ENCODE data around the gene CACNA2D3.
"Not testable (repeated sequence)": the region's sequence is repeated elsewhere in the genome, so short reads cannot be mapped to it uniquely, and the experiment has no call there.

The CACNA2D3 gene

GRCh38 chr3:55064164-55064563 is 941.8 kb downstream of the CACNA2D3 start:
- no peak for DNase-seq

DNA sequence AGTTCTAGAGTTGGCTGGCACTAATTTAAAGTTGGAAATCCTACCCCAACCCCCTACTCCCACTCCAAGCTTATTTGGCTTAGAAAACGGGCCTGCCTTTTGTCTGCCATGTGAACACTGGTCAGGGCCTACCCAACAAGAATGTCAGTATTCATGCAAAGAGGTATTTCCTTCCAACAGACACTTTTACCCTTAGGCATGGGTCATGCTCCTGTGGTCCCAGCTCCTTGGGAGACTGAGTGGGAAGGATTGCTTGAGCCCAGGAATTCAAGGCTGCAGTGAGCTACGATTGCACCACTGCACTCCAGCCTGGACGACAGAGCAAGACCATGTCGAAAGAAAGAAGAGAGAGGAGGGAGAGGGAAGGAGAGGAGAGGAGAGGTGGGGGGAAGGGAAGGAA is 943.0 kb downstream of the CACNA2D3 start:
- DNase-seq = no peak

GRCh38 chr3:55066551-55067047 is 944.2 kb downstream of the CACNA2D3 start:
- no peak for DNase-seq

DNA sequence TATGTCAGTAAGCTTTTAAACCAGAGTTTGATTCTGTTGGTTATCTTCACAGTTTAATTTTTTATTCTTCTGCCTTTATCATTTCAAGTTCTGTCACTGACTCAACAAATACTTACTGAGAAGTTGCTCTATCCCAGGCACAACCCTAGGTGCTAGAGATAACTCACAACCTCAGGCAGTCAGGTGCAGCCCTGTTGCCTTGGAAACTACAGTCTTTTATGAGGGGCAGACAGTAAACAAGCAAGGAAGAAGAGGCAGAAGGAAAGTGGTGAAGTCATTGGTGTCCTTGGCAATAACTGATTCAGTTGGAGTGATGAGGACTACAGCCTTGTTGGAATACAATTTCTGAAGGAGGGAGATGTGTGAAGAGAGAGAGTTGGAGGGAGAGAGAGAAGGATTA is 947.6 kb downstream of the CACNA2D3 start:
- DNase-seq = no peak

DNA sequence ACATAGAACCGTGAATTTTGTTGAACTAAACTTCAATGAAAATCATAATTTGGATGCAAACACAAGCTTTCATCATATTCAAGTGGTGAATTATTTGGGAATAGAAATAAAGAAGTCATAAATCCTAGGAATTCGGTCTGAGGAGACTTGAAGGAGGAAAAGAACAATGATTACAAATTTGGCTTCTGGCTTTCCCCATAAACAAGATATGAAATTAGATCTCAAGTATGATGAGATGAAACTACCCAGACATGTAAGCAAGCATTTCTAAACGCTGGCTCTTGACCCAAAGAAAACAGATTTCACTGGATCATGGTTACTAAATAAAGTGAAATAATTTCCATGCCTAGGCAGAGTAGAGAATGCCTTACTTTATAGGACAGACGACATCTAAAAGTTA is 952.4 kb downstream of the CACNA2D3 start:
- no peak for DNase-seq

DNA sequence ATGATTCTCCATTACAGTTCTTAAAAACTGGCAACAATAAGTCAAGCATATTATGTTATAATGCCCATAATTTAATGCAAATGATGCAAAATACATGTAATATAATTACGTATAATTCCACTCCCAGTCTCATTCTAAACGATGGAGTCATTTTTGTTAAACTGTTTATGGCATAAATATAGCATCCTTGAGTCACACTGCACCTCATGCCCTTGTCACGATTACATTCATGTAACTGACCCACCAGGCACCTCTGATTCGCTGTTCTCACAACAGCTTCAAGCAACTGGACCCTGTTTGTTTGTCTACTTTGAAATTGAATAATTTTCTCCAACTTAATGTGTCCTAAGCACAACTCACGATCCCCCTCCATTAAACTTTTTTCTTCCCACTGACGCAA is 953.5 kb downstream of the CACNA2D3 start:
- no peak for DNase-seq

DNA sequence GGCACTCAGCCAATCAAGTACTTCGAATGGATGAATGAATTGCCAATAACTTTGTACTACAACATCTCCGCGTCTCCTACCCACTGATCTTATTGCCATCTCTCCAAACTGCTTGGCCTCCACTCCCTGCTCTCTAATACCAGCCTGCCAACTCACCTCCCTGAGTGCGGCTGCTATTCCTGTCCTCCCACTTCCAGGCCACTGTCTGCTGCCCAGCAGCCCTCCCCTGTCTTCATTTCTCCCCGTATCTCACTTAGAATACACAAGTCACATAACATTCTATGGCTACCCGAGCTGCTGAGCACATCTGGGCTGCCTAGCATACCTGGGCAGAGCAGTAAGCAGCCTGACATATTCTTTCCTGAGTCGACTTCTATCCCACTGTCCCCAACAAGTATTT is 955.4 kb downstream of the CACNA2D3 start:
- DNase-seq = no peak

- DNase-seq = no peak
Observed at GRCh38 chr3:55078876-55079275, 956.5 kb downstream of the CACNA2D3 start.

DNA sequence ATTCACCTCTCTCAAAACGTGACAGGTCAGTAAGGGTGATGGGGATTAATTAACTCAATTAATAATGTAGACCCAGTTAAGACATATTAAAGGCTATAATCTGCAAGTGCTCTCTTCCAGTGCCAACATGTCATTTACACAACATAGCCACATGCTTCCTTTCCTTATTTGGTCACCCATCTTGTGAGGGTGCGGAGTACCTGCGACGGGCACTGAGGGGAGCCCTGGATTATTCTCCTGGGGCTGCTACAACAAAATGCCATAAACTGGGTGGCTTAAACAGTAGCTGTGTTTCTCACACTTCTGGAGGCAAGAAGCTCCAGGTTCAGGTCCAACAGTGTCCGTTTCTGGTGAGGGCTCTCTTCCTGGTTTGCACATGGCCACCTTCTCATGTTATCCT is 962.9 kb downstream of the CACNA2D3 start:
- DNase-seq = no peak

DNA sequence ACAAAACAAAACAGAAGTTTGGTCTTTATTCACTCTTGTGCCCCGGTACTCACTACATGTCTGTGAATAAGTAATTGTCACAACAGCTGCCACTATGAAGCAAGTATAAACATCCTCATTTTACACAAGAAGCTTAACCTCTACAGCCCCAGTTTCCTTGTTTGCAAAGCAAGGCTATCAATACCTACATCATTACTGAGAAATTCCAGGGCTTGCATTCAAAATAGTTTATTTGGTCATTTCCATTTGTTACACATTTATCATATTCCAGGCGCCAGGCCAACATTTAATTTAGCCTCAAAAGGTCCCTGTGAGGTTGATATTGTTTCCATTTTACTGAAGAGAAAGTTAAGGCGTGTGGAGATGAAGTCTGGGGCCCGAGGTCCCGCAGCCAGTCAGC is 966.9 kb downstream of the CACNA2D3 start:
- DNase-seq = no peak

DNA sequence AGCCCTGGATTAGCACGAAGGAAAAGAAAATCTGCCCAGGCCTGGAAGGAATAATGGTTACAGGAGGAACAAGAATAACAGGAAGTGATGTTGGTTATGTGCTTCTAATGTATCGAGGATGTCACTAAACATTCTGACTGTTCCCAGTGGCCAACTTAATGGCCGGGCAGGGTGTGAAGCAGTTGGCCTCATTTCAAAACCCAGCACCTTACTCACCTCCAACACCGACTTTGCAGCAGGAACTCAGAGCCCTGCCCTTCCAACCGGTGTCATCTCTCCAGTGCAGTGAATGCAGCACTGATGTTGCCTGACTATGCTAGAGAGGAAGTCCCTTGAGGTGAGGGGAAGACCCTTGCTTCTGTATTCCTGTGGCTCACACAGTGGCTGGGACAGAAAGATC is 967.9 kb downstream of the CACNA2D3 start:
- DNase-seq = no peak

DNA sequence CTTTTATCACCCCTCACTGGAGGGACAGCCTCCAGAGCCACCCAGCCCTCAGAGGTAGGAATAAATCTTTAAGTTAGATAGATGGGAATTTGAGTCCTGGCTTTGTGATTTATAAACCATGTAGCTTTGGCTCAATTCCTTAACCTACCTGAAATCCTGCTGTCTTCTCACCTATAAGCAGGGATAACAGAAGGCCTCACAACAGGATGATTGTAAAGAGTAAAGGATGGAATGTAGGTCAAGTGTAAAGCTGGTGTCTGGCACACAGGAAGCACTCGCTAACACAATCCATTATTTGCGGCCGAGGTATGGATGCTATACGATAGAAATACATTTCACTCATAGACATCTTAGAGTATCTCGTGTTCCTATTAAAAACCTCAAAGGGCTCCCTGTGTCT is 968.4 kb downstream of the CACNA2D3 start:
- no peak for DNase-seq

- DNase-seq = no peak
Observed at GRCh38 chr3:55091381-55092225, 969.3 kb downstream of the CACNA2D3 start.

DNA sequence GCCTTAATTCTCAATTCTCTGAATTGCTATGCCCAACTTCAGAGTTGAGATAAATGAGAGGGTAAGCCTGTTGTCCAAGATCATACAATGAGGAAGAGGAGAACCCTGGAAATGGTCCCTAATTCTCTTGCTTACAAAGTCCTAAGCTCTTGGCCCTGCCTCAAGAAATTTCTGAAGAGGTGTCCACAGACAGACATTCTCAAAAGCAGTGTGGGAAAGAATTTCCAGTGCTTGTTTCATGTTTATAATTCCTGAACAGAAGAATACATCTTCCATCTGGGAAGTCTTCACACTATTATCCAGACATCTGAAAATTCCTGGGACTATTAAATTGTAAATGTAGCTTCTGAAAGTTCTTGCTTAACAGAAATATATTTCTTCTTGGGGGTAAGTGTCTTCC is 972.3 kb downstream of the CACNA2D3 start:
- DNase-seq = no peak

DNA sequence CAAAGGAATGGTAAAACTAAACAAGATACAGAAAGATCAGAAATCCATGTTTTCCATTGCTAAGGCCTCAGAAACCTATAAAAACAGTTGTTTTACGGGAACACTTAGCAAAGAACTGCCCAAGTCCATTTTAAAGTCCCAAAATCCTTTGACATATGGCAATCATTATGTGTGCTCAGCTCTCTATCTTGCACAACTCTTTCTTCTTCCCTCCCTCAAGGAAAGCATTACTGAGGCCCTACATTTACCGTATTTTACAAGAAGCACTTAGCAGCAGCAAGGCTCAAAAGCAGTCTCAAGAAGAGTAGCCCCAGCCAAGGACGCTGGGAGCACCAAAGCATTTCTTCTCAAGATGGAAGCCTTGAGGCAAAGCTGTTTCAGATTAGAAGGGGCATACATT is 975.1 kb downstream of the CACNA2D3 start:
- no peak for DNase-seq

- DNase-seq = no peak
Observed at GRCh38 chr3:55105647-55106046, 983.3 kb downstream of the CACNA2D3 start.

- no peak for DNase-seq
Observed at GRCh38 chr3:55107187-55107586, 984.8 kb downstream of the CACNA2D3 start.

DNA sequence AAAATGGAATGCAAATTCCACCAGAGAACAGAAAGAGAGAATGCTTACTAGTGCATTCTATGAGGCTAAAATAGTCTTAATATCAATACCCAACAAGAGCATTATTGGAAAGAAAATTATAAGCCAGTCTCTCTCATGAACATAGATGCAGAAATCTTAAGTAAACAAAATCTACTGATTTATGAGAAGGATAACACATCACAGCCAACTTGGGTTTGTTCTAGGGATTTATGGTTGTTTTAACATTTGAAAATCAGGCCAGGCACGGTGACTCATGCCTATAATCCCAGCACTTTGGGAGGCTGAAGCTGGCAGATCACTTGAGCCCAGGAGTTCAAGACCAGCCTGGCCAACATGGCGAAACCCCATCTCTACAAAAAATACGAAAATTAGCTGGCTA is 989.6 kb downstream of the CACNA2D3 start:
- not testable (repeated sequence) for DNase-seq

DNA sequence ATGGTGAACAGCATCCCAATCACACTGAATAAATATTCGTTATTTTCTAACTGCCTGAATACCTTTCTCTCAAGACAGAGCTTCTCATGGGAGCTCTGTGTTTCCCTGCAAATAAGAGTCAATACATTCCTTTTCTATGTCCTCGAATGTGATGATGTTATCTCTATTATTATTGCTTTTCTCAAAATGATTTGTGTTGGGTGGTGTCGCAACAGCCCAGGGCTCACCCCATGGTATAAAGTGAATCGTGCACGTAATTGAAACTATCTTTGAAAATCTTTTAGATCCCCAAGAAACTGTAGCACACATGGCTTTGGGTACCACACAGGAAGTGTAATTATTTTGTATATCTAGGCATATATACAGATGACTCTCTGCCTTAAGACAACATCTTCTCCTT is 996.1 kb downstream of the CACNA2D3 start:
- DNase-seq = no peak

- DNase-seq = no peak
Observed at GRCh38 chr3:55119268-55119667, 996.9 kb downstream of the CACNA2D3 start.

GRCh38 chr3:55122312-55122711 is 1000.0 kb downstream of the CACNA2D3 start:
- no peak for DNase-seq
